Measurements from ENCODE around the gene AFDN.
"Not testable (repeated sequence)": the region's sequence is repeated elsewhere in the genome, so short reads cannot be mapped to it uniquely, and the experiment has no call there.

AFDN gene

DNA sequence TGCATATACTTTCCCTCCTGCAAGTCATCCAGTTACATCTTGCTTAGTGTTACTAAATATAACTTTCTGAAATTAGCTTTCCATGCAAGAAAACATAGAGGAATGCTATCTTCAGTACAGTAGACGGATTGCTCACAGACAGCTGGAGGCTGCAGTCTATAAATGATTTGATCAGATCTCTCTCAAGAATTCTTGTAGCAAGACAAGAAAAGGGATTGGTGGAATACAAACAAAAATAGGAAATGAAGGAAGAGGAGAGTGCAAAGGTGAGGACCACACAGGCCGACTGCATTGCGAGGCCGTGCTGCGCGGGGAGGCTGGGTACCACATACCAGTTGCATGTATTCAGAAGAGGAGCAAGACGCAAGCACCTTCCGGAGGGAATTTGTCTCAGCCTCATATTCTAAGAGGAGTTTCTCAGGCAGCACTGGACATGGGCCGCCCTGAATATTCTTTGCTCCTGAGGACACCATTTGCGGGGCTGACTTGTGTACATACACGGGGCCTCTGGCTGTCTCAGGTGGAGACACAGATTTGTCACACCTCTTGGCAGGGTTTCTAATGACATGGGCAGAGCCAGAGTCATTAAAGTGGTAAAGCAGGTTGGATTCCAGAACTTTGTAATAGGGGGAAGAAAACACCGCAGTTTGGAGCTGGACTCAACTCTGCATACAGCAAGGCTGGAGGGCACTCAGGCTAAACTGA lies 148.1 kb downstream of the AFDN start:
- DNase-seq (ENCODE audit: low read depth in 2 of 3, low spot score in 2 of 3): no peak

GRCh38 chr6:167975458-167975857 lies 148.7 kb downstream of the AFDN start:
- no peak for DNase-seq (ENCODE audit: low read depth in 2 of 3, low spot score in 2 of 3)

DNA sequence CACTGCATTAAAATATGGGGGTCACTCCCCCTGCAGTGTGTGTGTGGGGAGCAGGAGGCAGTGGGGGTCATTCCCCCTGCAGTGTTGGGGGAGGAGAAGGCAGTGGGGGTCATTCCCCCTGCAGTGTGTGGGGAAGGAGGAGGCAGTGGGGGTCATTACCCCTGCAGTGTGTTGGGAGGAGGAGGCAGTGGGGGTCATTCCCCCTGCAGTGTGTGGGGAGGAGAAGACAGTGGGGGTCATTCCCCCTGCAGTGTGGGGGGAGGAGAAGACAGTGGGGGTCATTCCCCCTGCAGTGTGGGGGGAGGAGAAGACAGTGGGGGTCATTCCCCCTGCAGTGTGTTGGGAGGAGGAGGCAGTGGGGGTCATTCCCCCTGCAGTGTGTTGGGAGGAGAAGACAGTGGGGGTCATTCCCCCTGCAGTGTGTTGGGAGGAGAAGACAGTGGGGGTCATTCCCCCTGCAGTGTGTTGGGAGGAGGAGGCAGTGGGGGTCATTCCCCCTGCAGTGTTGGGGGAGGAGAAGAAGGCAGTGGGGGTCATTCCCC lies 149.5 kb downstream of the AFDN start:
- not testable (repeated sequence) for DNase-seq (ENCODE audit: low read depth in 2 of 3, low spot score in 2 of 3)

- DNase-seq (ENCODE audit: low read depth in 2 of 3, low spot score in 2 of 3): no peak
These were observed 150.0 kb downstream of the AFDN start for GRCh38 chr6:167976708-167977107.

GRCh38 chr6:167977717-167978467 lies 151.2 kb downstream of the AFDN start:
- DNase-seq (ENCODE audit: low read depth in 2 of 3, low spot score in 2 of 3): no peak

DNA sequence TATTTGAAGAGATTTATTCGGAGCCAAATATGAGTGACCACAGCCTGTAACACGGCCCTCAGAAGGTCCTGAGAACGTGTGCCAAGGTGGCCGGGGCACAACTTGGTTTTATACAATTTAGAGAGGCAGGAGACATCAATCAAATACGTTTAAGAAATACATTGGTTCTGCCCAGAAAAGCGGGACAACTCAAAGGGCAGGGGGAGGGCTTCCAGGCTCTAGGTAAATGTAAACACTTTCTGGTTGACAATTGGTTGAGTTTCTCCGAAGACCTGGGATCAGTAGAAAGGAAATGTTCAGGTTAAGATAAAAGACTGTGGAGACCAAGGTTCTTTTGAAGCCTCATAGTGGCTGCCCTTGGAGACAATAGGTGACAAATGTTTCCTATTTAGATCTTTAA lies 151.9 kb downstream of the AFDN start:
- DNase-seq (ENCODE audit: low read depth in 2 of 3, low spot score in 2 of 3): no peak

- no peak for DNase-seq (ENCODE audit: low read depth in 2 of 3, low spot score in 2 of 3)
These were observed 152.9 kb downstream of the AFDN start for GRCh38 chr6:167979436-167980139.

DNA sequence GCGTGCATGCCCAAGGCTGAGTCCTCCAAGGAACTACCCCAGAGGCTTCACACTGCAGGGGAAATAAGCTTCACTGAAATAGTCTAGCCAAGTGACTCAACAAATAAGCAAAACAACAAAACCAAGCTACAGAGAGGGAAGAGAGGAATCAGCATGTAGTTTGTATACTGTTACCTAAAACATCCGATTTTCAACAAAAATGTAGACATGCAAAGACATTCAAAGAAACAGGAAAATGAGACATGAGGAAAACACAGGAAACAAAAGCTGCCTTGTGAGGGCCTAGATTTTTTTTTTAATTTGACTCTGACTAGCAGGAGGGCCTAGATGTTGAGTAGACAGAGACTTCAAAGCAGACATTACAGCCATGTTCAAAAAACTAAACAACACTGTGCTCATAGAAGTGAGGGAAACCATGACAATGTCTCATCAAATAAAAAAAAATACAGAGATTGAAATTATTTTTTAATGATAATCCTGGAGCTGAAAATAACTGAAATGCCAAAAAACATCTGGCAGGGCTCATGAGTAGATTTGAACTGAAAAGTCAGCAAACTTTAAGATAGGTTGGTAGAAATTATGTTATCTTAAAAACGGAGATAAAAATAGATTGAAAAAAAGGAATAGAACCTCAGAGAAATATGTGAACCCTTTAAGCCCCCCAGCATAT lies 154.3 kb downstream of the AFDN start:
- DNase-seq (ENCODE audit: low read depth in 2 of 3, low spot score in 2 of 3): no peak

DNA sequence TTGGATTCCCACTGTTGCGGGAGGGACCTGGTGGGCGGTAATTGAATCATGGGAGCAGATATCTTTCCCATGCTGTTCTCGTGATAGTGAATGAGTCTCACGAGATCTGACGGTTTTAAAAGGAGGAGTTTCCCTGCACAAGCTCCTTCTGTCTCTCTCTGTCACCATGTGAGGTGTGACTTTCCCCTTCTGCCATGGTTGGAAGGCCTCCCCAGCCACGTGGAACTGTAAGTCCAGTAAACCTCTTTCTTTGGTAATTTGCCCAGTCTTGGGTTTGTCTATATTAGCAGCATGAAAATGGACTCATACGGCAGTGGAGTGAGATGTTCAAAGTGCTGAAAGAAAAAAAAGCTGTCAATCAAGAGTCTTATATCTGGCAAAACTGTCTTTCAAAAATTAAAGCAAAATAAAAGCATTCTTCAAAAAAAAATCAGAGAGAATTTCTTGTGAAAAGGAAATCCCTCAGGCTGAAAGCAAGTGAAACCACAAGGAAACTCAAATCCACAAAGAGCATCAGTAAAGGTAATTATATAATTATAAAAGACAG lies 155.3 kb downstream of the AFDN start:
- no peak for DNase-seq (ENCODE audit: low read depth in 2 of 3, low spot score in 2 of 3)

- DNase-seq (ENCODE audit: low read depth in 2 of 3, low spot score in 2 of 3): no peak
These were observed 157.5 kb downstream of the AFDN start for GRCh38 chr6:167984144-167984719.

GRCh38 chr6:167984876-167985604 lies 158.3 kb downstream of the AFDN start:
- no peak for DNase-seq (ENCODE audit: low read depth in 2 of 3, low spot score in 2 of 3)

DNA sequence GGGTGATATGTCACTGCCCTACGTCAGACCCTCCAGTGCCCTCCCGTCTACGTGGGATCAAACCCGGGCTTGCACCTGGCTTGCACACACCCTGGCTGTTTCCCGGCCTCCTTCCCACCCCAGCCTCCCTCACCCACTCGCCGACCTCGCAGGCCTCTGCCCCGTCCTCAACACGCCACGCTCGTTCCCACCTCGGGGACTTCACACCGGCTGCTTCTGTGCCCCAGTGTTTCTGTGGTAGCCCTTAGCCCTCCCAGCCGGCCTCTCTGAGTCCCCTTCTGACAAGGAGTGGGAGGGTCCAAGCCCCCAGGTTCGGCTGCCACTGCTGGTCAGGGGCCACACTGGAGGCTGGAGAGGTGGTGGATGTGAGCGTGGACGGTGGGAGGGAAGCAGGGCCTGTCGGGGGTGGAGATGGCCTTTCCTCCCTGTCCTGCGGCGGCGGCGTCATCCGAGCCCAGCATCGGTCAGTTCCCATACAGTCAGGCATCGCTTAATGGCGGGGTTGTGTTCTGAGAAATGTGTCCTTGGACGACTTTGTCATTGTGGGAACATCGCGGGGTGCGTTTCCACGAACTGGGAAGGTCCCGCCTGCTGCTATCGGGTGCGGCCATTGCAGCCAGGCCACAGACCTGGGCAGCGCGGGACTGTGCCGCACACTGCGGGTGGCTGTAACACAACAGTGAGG lies 159.3 kb downstream of the AFDN start:
- no peak for DNase-seq (ENCODE audit: low read depth in 2 of 3, low spot score in 2 of 3)

DNA sequence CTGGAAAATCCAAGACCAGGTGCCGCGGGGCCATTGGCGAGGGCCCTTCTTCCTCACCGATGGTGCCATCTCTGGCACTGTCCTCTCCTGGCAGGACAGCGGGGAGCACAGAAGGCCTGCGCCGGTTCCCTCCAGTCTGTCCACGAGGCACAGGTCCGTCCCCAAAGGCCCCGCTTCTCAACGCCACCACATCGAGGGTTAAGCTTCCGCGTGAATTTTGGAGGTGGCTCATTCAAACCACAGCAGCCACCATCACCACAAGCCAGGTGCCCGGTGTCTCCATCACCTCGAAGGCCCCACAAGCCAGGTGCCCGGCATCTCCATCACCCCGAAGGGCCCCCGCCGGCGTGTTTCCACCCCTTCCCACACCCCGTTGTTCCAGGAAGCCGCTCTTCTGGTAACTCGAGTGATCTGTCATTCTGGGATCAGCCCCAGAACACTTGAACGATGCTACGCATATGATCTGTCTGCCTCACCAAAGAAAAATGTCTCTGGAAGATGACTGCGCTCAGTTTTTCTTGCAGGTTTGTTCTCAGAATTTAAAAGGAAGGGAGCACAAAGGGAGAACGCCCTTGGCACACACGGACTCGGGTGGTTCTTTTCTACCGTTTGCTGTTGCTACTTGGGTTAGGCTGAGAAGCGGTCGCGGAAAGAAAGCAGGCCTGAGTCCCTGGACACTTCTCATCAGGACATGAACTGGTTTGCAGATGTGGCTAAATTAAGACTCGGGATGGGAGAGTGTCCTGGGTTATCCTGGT lies 160.9 kb downstream of the AFDN start:
- DNase-seq (ENCODE audit: low read depth in 2 of 3, low spot score in 2 of 3): no peak

DNA sequence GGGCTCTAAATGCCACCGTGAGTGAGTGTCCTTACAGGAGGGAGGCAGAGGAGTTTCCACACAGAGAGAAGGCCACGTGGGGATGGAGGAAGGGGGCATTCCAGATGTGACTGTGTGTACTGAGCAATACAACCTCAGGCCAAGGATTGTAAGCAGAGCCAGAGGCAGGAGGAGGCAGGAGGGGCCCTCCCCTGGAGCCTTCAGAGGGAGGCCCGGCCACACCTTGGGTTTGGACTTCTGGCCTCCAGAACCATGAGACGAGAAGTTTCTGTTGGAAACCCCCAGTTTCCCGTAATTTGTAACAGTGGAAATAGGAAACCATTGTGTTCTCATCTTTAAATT lies 161.4 kb downstream of the AFDN start:
- no peak for DNase-seq (ENCODE audit: low read depth in 2 of 3, low spot score in 2 of 3)

DNA sequence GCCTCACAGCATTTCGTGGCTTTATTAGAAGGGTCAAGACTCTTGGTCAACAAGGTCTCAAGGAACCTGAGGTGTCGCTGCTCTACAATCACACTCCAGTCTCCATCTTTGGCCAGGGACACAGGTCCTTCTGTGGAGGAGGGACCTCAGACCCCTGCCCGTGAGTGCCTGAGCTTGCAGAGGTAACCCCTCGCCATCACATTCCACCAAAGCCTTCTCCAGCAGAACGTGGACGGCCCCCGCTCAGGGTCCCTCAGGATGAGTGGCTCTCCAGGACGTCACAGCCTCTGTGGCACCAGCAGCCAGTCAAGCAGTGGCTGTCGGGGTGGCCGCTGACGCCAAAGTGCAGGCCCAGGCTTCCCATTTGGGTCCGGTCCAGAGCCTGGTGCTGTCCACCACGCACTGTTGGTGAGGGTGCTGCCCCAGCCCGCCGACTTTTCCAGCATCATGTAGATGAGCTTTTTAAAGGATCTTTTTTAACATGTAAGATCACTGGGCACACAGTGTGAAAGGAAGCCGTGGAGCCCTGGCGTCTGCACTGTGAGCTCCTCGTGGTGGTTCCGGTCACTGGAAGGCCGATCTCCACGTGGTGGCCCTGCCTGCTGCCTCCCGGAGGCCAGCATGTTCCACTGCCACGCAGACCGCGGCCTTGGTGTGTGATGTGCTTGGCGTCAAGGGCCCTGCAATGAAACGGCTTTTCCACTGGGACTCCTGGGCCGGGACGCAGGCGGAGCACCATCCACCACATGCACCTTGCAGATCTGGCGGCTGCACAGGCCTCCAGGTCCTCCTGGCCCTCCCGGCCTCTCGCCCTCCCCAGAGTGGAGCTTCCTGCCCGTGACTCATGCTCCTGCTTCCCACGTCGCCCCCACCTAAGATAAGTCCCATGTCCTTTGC lies 162.5 kb downstream of the AFDN start:
- DNase-seq (ENCODE audit: low read depth in 2 of 3, low spot score in 2 of 3): no peak

- no peak for DNase-seq (ENCODE audit: low read depth in 2 of 3, low spot score in 2 of 3)
These were observed 163.6 kb downstream of the AFDN start for GRCh38 chr6:167990016-167990945.

DNA sequence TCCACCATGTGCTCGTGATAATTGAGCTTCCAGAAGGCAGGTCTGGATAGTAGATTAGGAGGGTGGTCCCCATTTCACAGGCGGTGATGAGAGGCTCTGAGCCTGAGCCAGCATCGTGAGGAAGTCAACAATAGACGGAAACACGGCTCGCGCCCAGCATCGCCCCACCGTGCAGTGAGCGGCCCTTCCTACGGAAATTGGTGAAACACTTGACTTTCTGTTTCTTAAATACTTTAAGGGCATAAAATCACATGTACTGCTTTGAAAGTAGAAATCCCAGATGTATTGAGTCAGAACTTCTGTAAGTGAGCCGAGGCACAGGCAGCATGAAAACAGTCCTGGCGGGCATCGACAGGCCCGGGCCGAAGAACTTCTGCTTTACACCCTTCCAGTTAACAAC lies 166.5 kb downstream of the AFDN start:
- DNase-seq (ENCODE audit: low read depth in 2 of 3, low spot score in 2 of 3): no peak

All from activated CD8-positive, alpha-beta memory T cell treated with anti-CD3 and anti-CD28 coated beads for 48 hours (primary cell).